GM19397 (cell line): ENCODE data around the gene EXOG.

ENCODE experiments used
- ATAC-seq: cut with Tn5 transposase; IDR thresholded peaks from one replicate; pipeline ENCODE4 v1.9.1; 2021; ENCODE audit warnings: mild to moderate bottlenecking, moderate library complexity; ENCODE audit not compliant: unreplicated experiment

Gene EXOG

DNA sequence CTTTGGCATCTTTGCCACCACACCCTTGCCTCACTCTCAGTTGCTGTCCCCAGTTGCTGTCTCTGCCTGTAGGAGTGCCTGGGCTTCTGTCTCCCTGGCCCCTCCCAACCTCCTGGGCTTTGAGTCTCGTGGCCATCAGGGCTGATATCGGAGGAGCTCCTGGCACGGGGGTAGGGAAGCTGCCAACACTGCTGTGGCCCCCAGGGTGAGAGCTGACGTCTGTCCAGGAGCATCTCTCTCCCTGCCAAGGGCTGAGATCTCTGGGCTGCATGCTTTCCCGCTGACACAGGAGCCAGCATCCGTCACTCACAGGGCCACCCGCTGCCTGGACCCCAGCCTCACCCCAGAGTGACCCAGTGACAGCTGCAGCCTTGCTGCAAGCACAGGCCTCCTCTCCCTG is 47.4 kb downstream of the EXOG start:
- no peak for ATAC-seq

GRCh38 chr3:38544926-38545325 is 48.8 kb downstream of the EXOG start:
- ATAC-seq = no peak

DNA sequence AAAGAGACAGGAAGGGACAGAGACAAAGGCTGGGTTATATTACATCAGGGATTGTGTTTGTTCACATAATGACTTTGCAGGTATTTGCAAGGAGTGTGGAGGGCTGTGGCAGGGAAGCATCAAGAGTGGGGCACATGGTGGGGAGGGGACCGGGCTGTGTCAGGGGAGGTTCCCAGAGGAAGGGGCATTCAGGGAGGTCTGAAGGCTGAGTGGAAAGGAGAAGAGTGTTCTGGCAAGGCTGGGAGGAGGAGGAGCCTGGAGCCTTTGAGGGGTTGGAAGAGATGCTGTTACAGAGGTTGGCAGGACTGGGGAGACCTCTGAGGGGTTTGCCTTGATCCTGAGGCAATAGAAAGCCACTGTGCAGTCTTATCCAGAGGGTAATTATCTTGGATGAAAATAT is 49.4 kb downstream of the EXOG start:
- ATAC-seq = no peak

- no peak for ATAC-seq
Measured at GRCh38 chr3:38545983-38546382, 49.8 kb downstream of the EXOG start.

DNA sequence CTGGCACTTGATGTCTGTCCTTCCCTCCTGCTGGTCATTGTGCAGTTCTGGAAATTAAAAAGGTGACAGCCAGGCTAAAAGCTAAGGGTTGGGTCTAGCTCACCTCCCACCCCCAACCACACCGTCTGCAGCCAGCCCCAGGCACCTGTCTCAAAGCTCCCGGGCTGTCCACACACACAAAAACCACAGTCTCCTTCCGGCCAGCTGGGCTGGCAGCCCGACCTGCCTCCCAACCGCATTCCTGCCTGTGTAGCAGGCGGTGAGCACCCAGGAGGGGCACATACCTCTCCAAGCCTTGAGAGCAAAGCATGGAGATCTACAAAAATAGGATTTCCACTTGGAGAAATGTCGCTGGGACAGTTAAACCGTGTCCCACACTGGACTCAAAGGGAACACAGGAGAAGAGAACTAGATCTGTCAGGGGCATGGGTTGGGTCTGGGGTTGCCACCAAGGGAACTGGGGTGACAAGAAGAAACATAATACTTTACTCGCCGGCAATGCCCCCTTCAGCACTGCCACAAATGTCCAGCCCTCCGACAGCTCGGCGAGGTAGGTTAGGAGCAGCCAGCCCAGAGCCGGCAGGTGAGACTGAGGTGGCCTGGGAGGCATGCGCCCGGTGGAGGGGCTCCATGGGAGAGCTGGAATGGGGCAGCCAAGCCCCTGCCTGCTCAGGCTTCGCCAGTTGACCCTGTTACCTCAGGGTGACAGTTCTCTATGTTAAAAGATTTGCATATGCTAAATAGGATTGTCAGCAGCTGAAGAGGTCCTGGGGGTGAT is 52.2 kb downstream of the EXOG start:
- ATAC-seq = no peak

GRCh38 chr3:38549082-38549481 is 52.9 kb downstream of the EXOG start:
- no peak for ATAC-seq

GRCh38 chr3:38549486-38549885 is 53.3 kb downstream of the EXOG start:
- ATAC-seq = no peak

DNA sequence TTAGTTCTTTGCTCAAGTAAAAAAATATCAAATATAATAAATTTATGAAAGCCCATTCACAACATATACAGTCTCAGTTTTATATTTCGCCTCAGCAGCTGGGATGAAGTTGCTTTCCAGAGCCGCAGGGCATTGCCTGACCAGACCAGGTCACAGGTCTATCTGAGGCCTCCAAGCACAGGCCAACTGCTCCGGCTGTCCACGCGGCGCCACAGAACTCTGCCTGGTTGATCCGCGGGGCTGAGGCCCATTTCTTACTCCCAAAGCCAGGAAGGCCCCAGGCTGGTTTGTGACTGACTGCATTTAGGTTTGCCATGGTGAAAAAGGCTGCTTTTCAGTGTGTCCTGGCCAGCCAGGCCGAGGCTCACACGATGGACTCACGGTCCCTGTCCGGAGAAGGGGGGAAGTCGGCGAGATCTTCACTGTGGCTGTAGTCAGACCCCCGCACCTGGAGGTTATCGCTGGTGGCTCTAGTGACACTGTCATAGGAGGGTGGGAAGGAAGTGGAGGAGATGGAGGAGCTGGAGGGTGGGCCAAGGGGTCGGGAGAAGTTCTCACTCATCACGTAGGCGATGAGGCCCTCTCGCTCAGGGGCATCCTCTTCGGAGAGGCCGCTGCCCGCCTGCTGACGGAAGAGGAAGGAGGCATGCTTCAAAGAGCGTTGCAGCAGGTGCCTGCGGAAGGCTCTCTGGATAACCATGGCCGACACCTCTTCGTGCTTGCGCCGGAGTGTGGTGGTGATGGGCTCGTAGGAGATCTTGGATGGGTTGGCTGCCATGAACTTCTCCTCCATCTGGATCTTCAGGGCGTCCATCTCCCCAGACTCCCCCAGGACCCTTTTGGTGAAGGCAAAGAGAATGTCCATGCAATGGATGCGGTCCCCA is 54.1 kb downstream of the EXOG start:
- no peak for ATAC-seq

DNA sequence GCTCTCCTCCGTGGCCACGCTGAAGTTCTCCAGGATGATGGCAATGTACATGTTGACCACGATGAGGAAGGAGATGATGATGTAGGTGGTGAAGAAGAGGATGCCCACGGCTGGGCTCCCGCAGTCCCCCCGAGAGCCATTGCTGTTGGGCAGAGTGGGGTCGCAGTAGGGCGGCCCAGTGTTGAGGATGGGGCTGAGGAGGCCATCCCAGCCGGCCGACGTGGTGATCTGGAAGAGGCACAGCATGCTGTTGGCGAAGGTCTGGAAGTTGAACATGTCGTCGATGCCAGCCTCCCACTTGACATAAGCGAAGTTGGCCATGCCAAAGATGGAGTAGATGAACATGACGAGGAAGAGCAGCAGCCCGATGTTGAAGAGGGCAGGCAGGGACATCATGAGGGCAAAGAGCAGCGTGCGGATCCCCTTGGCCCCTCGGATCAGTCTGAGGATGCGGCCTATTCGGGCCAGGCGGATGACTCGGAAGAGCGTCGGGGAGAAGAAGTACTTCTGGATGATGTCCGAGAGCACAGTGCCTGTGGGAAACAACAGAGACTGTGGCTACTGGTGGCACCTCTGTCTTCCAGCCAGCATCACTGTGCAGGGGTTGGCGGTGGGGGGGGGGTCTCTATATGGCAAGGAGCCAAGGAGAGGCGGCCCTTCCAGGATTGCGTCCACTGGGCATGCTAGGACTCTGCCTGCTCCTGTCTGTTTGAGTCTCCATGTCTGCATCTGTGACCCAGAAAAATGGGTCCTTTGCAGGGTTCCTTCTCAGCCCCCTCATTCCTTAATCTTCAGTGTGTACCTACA is 55.1 kb downstream of the EXOG start:
- ATAC-seq = no peak

- no peak for ATAC-seq
Measured at GRCh38 chr3:38552364-38552763, 56.2 kb downstream of the EXOG start.

DNA sequence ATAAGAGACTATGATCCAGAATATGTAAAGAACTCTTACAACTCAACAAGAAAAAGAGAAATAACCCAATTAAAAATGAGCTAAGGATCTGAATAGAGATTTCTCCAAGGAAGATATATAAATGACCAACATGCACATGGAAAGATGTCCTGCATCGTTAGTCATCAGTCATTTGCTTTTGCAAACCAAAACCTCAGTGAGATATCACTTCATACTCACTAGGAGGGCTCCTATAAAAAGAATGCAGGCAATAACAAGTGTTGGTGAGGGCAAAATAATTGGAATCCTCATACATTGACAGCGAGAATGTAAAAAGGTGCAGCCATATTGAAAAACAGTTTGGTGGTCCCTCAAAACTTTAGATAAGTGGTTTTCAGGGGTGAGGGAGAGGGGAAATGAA is 56.9 kb downstream of the EXOG start:
- no peak for ATAC-seq

DNA sequence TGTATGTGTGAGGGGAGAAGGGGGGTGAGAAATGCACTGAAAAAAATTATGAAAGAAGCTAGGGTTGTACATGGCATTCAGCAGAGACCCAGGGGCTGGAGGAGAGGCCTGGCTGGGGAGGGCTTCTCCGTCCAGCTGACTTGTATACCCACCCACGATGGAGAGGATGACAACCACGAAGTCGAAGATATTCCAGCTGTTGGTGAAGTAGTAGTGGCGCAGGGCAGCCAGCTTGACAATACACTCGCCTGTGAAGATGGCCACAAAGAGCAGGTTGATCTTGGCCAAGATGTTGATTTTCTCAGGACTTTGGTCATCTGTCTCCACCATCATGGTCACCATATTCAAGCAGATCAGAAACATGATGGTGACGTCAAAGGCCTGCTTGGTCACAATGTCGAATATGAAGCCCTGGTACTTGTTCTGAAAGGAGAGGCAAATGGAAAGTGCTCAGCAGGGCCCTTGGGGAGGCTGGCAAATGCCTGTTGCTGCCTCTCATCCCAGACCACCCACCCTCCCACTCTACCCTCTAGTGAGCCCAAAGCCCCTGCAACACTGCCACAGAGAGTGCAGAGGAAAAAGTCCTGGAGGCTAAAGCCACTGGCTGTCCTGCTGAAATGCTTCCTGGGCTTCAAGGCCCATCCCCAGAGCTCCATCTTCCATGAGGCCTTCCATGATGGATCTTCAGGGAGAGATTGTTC is 58.1 kb downstream of the EXOG start:
- ATAC-seq = no peak

DNA sequence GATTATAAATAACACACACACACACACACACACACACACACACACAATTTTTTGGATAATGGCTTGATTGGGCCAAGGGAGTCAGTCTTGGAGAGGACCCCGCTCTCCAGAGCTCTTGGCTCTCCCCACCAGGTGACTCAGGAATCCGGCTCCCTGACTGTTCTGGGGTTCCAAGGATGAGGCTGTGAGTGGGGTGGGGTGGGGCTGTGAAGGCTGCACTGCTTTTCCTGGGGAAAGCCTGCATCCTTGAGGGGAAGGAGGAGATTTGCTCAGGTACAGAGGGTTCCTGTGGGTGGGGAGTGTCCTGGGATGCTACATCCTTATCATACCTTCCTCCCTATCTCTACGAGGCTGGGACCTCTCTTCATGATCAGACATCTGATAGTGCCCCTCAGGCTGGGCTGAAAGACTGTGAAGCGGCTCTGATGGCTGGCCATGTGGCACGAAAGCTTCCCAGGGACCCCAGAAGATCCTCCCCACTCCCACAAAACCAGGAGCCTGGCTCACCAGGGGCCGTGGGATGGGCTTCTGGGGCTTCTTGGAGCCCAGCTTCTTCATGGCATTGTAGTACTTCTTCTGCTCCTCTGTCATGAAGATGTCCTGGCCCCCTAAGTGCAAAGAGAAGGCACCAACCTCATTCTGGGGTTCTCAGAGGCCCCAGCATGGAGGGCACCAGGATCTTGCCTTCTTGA is 59.2 kb downstream of the EXOG start:
- ATAC-seq = no peak

DNA sequence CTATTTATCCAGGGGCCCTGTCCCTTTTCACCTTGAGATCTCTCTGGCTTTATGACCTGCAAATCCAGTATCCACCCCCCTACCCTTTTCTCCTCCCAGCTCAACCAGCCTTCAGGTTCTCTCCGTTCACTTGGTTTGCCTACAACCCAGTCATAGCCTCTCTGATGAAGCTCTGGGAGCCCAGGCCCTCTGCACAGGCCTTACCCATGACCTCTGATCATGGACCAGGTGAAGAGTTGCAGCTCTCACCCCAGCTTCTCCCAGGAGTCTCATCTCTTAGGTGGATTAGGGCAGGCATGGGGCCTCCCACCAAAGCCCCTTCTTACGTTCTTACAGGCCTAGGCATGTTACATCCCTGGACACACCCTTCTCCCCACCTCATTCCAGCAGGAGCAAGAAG is 59.8 kb downstream of the EXOG start:
- no peak for ATAC-seq

- ATAC-seq = no peak
Measured at GRCh38 chr3:38556640-38557358, 60.7 kb downstream of the EXOG start.

GRCh38 chr3:38558864-38559263 is 62.7 kb downstream of the EXOG start:
- no peak for ATAC-seq

DNA sequence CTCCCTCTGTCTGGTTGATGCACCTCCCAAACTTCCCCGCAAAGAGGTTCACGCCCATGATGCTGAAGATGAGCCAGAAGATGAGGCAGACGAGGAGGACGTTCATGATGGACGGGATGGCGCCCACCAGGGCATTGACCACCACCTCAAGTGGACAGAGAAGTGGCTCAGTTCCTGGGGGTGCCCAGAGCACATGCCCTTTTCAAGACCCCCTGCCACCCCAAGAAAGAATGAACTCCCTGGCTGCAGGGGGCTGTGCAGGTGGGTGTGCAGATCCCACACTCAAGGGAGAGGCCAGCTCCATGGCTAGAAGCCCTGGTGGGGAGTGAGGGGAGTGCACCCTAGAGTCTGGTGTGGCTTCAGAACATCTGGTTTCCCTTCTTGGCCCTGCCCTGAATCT is 64.1 kb downstream of the EXOG start:
- no peak for ATAC-seq

- ATAC-seq = no peak
Measured at GRCh38 chr3:38560996-38561717, 65.0 kb downstream of the EXOG start.
